MM.1S (cell line): ENCODE data around the gene KIRREL3.

Experiments
- EZH2 ChIP-seq: fragments of 300-600 bp; sonication (generic); optimal IDR thresholded peaks from 2 replicates; pipeline ENCODE3; 2017; ENCODE audit warnings: low read depth, mild to moderate bottlenecking, antibody characterized with exemption, low read length, mixed read lengths
- EZH2phosphoT487 ChIP-seq: fragments of 300-600 bp; sonication (generic); IDR thresholded peaks from 2 replicates; pipeline ENCODE4 v1.6.1; 2018; ENCODE audit warnings: antibody characterized with exemption, low read length
- TF ChIP-seq, protein P1 (sequence below): fragments of 300-600 bp; sonication (generic); IDR thresholded peaks from 2 replicates; pipeline ENCODE4 v1.5.1; 2016; ENCODE audit warnings: antibody characterized with exemption, low read length, mixed read lengths

DNA sequence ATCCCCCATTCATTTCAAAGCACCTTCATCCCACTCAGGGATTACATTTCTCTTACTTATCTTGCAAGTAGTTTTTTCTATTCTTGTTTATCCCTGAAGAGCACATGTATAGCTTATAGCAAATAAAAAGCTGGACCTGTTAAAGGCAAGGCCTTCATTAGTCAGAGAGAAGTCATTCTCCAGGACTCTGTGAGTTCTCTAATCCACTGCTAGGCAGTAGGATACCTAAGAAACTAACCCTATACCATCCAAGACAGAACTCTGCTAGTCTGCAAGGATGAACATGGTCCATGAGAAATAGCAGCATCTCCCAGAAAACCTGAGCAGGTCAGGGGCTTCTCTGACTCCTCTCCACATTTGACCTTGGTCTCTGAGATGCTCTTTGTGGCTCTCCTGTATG lies 104.5 kb downstream of the KIRREL3 start:
- TF ChIP-seq, protein P1, sequence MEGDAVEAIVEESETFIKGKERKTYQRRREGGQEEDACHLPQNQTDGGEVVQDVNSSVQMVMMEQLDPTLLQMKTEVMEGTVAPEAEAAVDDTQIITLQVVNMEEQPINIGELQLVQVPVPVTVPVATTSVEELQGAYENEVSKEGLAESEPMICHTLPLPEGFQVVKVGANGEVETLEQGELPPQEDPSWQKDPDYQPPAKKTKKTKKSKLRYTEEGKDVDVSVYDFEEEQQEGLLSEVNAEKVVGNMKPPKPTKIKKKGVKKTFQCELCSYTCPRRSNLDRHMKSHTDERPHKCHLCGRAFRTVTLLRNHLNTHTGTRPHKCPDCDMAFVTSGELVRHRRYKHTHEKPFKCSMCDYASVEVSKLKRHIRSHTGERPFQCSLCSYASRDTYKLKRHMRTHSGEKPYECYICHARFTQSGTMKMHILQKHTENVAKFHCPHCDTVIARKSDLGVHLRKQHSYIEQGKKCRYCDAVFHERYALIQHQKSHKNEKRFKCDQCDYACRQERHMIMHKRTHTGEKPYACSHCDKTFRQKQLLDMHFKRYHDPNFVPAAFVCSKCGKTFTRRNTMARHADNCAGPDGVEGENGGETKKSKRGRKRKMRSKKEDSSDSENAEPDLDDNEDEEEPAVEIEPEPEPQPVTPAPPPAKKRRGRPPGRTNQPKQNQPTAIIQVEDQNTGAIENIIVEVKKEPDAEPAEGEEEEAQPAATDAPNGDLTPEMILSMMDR, result no peak
- TF ChIP-seq EZH2phosphoT487 (no peak), EZH2 (no peak)
